SK-N-SH (cell line): ENCODE results near the gene SMG7. TPM values are rescaled to one million over a fixed set of nuclear protein-coding genes. Genes with fewer than 3 reads are reported as not detected.

Experiments used
- CTCF ChIA-PET: fragments of 300-600, 350-600 bp; formaldehyde crosslinking; extraction: SDS; loops from one replicate; lab custom pipeline; 2021; lab: Yijun Ruan, JAX
- POLR2A ChIA-PET: fragments of 350-600 bp; sonication (Branson Sonifier 250); formaldehyde crosslinking; extraction: SDS; loops from one replicate; lab custom pipeline; 2020; ENCODE audit warnings: antibody characterized with exemption, inconsistent platforms; lab: Yijun Ruan, JAX
- DNase-seq: peaks from one replicate; pipeline ENCODE4 v3.0.0; 2012
- H2AFZ ChIP-seq: fragments of 200-600 bp; sonication (generic); 2 replicates; pipeline ENCODE4 v1.8.1; 2016; ENCODE audit warnings: antibody characterized with exemption, mild to moderate bottlenecking, low read depth
- H3F3A ChIP-seq: fragments of 200-600 bp; sonication (generic); replicated peaks from 2 replicates; pipeline ENCODE3; 2016; ENCODE audit warnings: antibody characterized with exemption, mild to moderate bottlenecking; ENCODE audit not compliant: insufficient read depth
- H3K27ac ChIP-seq, 2 experiments: fragments of 200-500 bp in 1 of 2; fragments of 200-600 bp in 1 of 2; sonication (Bioruptor generic) in 1 of 2; sonication (generic), shearing (Covaris generic) in 1 of 2; 2 replicates each; pipeline versions ENCODE4 v1.5.1 to v1.6.1; 2014 to 2016; ENCODE audit warnings: low read depth in 2 of 2, inconsistent platforms in 1 of 2, low read length in 1 of 2, mild to moderate bottlenecking in 1 of 2, mixed read lengths in 1 of 2
- H3K27me3 ChIP-seq: fragments of 200-600 bp; sonication (generic), shearing (Covaris generic); 2 replicates; pipeline ENCODE4 v1.6.1; 2016; ENCODE audit warnings: mixed run types; ENCODE audit not compliant: insufficient read depth
- H3K36me3 ChIP-seq, 2 experiments: fragments of 200-500 bp in 1 of 2; fragments of 200-600 bp in 1 of 2; sonication (Bioruptor generic) in 1 of 2; sonication (generic) in 1 of 2; replicated peaks in 1 of 2; 2 replicates each; pipeline versions ENCODE3 to v1.5.1; 2014 to 2016; ENCODE audit warnings: low read length in 1 of 2, mild to moderate bottlenecking in 1 of 2; ENCODE audit not compliant: insufficient read depth in 2 of 2, control insufficient read depth in 1 of 2
- H3K4me1 ChIP-seq, 2 experiments: fragments of 200-500 bp in 1 of 2; fragments of 200-600 bp in 1 of 2; sonication (Bioruptor generic) in 1 of 2; sonication (generic), shearing (Covaris generic) in 1 of 2; 2 replicates each; pipeline versions ENCODE4 v1.5.1 to v1.6.1; 2014 to 2016; ENCODE audit warnings: low read depth in 1 of 2, low read length in 1 of 2, mixed run types in 1 of 2; ENCODE audit not compliant: insufficient read depth in 2 of 2, control insufficient read depth in 1 of 2
- H3K4me2 ChIP-seq: fragments of 200-600 bp; sonication (generic), shearing (Covaris generic); 2 replicates; pipeline ENCODE4 v1.6.1; 2017; ENCODE audit warnings: mixed run types
- H3K4me3 ChIP-seq, 2 experiments: fragments of 200-500 bp in 1 of 2; fragments of 200-600 bp in 1 of 2; sonication (Bioruptor generic) in 1 of 2; sonication (generic), shearing (Covaris generic) in 1 of 2; 2 replicates each; pipeline versions ENCODE4 v1.5.1 to v1.8.1; 2014 to 2016; ENCODE audit warnings: low read depth in 2 of 2, inconsistent platforms in 1 of 2, low read length in 1 of 2, mild to moderate bottlenecking in 1 of 2, mixed read lengths in 1 of 2, moderate library complexity in 1 of 2
- H3K79me2 ChIP-seq: fragments of 200-600 bp; sonication (generic); 2 replicates; pipeline ENCODE4 v1.8.1; 2017; ENCODE audit warnings: mild to moderate bottlenecking; ENCODE audit not compliant: insufficient read depth
- H3K9ac ChIP-seq: fragments of 200-600 bp; sonication (generic); 2 replicates; pipeline ENCODE4 v1.6.1; 2017; ENCODE audit warnings: mixed run types
- H3K9me2 ChIP-seq: fragments of 200-600 bp; sonication (generic); 2 replicates; pipeline ENCODE4 v1.6.1; 2017; ENCODE audit warnings: mixed run types
- H3K9me3 ChIP-seq: fragments of 200-600 bp; sonication (generic); 2 replicates; pipeline ENCODE4 v1.6.1; 2017; ENCODE audit warnings: mixed run types, mild to moderate bottlenecking, moderate library complexity
- H4K20me1 ChIP-seq: fragments of 200-600 bp; sonication (generic); 2 replicates; pipeline ENCODE4 v1.6.1; 2017; ENCODE audit warnings: mild to moderate bottlenecking, mixed run types; ENCODE audit not compliant: insufficient read depth
- CHD2 ChIP-seq: fragments of 150-350 bp; IDR thresholded peaks from 2 replicates; pipeline ENCODE4 v1.6.1; 2018; ENCODE audit warnings: low read length; ENCODE audit not compliant: partially characterized antibody
- ELF1 ChIP-seq: IDR thresholded peaks from 2 replicates; pipeline ENCODE4 v1.4.0; 2012
- EZH2phosphoT487 ChIP-seq: fragments of 200-600 bp; sonication (generic); IDR thresholded peaks from 2 replicates; pipeline ENCODE4 v1.6.1; 2017; ENCODE audit warnings: low read depth, mixed run types, mild to moderate bottlenecking, antibody characterized with exemption, moderate library complexity, borderline replicate concordance
- FOSL2 ChIP-seq: IDR thresholded peaks from 2 replicates; pipeline ENCODE4 v1.4.0; 2012; ENCODE audit warnings: low read depth, mild to moderate bottlenecking, moderate library complexity, borderline replicate concordance
- FOXM1 ChIP-seq: IDR thresholded peaks from 2 replicates; pipeline ENCODE4 v1.4.0; 2012; ENCODE audit warnings: low read depth, mild to moderate bottlenecking
- JUND ChIP-seq: IDR thresholded peaks from 2 replicates; pipeline ENCODE4 v1.4.0; 2012
- MEF2A ChIP-seq: IDR thresholded peaks from 2 replicates; pipeline ENCODE4 v1.4.0; 2012; ENCODE audit warnings: low read depth, borderline replicate concordance
- MXI1 ChIP-seq: IDR thresholded peaks from 2 replicates; pipeline ENCODE4 v1.6.1; 2012; ENCODE audit warnings: mild to moderate bottlenecking, low read depth, low read length, improper control_type of control experiment
- NFIC ChIP-seq: IDR thresholded peaks from 2 replicates; pipeline ENCODE4 v1.4.0; 2012; ENCODE audit warnings: borderline replicate concordance
- RCOR1 ChIP-seq: fragments of 150-350 bp; IDR thresholded peaks from 2 replicates; pipeline ENCODE4 v1.6.1; 2017; ENCODE audit warnings: antibody characterized with exemption, low read length
- RFX5 ChIP-seq: IDR thresholded peaks from 2 replicates; pipeline ENCODE4 v1.6.1; 2012; ENCODE audit warnings: mild to moderate bottlenecking, improper control_type of control experiment, low read length
- RXRA ChIP-seq: IDR thresholded peaks from 2 replicates; pipeline ENCODE4 v1.4.0; 2012; ENCODE audit warnings: low read depth, mild to moderate bottlenecking, borderline replicate concordance
- TCF12 ChIP-seq: IDR thresholded peaks from 2 replicates; pipeline ENCODE4 v1.4.0; 2012
- TEAD4 ChIP-seq: IDR thresholded peaks from 2 replicates; pipeline ENCODE4 v1.4.0; 2012; ENCODE audit warnings: mild to moderate bottlenecking, borderline replicate concordance; ENCODE audit not compliant: insufficient read depth
- YY1 ChIP-seq: IDR thresholded peaks from 2 replicates; pipeline ENCODE4 v1.4.0; 2012; ENCODE audit warnings: low read depth, mild to moderate bottlenecking
- ZBTB33 ChIP-seq: IDR thresholded peaks from 2 replicates; pipeline ENCODE4 v1.4.0; 2012; ENCODE audit warnings: low read depth, borderline replicate concordance
- WGBS: methylation state at CpG from one replicate; pipeline ENCODE4 v1.1.6; 2017; ENCODE audit warnings: low lambda C conversion rate; 5-methylcytosine and 5-hydroxymethylcytosine counted together
- polyA plus RNA-seq, 3 experiments: library from polyadenylated mRNA; depleted of rRNA; stranded (reverse); fragments of >200 nt; gene quantifications; 2 replicates each; pipeline ENCODE4 v1.2.3, GENCODE V29; 2012

SMG7 gene
- polyA plus RNA-seq, 1 of the 3 experiments (the other 2 are of a cell fraction): 19.8 TPM

- no peaks in the 10 kb centered on the region for H3K79me2 ChIP-seq
- H3K36me3 ChIP-seq: no peaks in the 10 kb centered on the region
- DNase-seq: peak; percentile 12
- 20% methylated on average over 1 of the region's 1 CpG for WGBS
- H4K20me1 ChIP-seq: no peaks in the 10 kb centered on the region
- no peak overlapping the region for H3K4me3 ChIP-seq
- no peak overlapping the region for H3K27ac ChIP-seq
- no peak overlapping the region for H2AFZ ChIP-seq
- H3K4me2 ChIP-seq: no peak overlapping the region
- CTCF ChIA-PET: interaction anchor here (4.7 kb wide), 1 partner anchor 16 kb away, joined by 16 read pairs; the partner anchor contains the start of gene NMNAT2
- no peaks in the 10 kb centered on the region for H3F3A ChIP-seq
- no peaks in the 10 kb centered on the region for H3K9me3 ChIP-seq
- no peaks in the 10 kb centered on the region for H3K4me1 ChIP-seq
- H3K9me2 ChIP-seq: no peaks in the 10 kb centered on the region
- peaks cover 6% of the 10 kb centered on the region; the same call in 1 of the 2 replicates for H3K27me3 ChIP-seq
- no peak for TF ChIP-seq NFIC
- no peak for TF ChIP-seq RXRA
- TF ChIP-seq TCF12: no peak
- no peak for TF ChIP-seq ELF1
- TF ChIP-seq RCOR1: no peak
- TF ChIP-seq YY1: no peak
- no peak for TF ChIP-seq FOSL2
- TF ChIP-seq JUND: no peak
- TF ChIP-seq EZH2phosphoT487: no peak
- TF ChIP-seq TEAD4: no peak
- TF ChIP-seq FOXM1: no peak
- H3K9ac ChIP-seq: no peak overlapping the region
- POLR2A ChIA-PET: no interaction called here
These were observed 38.6 kb upstream of the SMG7 start for GRCh38 chr1:183433703-183434102.

- Histone ChIP-seq H3K9ac (no peak overlapping the region), H2AFZ (no peak overlapping the region), H3K9me3 (no peaks in the 10 kb centered on the region), H3K4me3 (no peak overlapping the region), H3F3A (no peaks in the 10 kb centered on the region), H3K27ac (no peak overlapping the region), H3K79me2 (no peaks in the 10 kb centered on the region), H3K9me2 (no peaks in the 10 kb centered on the region), H3K27me3 (peaks cover 6% of the 10 kb centered on the region; the same call in 1 of the 2 replicates), H4K20me1 (no peaks in the 10 kb centered on the region), H3K36me3 (no peaks in the 10 kb centered on the region), H3K4me2 (no peak overlapping the region), H3K4me1 (no peaks in the 10 kb centered on the region)
- CTCF ChIA-PET: no interaction called here
- TF ChIP-seq ZBTB33 (no peak), FOXM1 (no peak), RXRA (no peak), MEF2A (no peak), MXI1 (no peak), CHD2 (no peak), RFX5 (no peak)
- POLR2A ChIA-PET: no interaction called here
- 81% methylated on average over 2 of the region's 2 CpGs for WGBS
- no peak for DNase-seq
These were observed 36.8 kb upstream of the SMG7 start for GRCh38 chr1:183435497-183435896.
